H1 (cell line): Measurements from ENCODE around the gene PCBP4. TPM values are rescaled to one million over a fixed set of nuclear protein-coding genes. Genes with fewer than 3 reads are reported as not detected.

Experiments used
- CBX5 ChIP-seq: fragments of 300-800, 300-1000 bp; sonication (generic); IDR thresholded peaks from 2 replicates; pipeline ENCODE4 v1.7.1; 2016; ENCODE audit warnings: antibody characterized with exemption, low read length, low read depth
- CBX8 ChIP-seq: fragments of 300-800, 300-1000 bp; sonication (generic); IDR thresholded peaks from 2 replicates; pipeline ENCODE4 v1.7.1; 2016; ENCODE audit warnings: low read depth, low read length, borderline replicate concordance
- CEBPB ChIP-seq: IDR thresholded peaks from 2 replicates; pipeline ENCODE4 v1.6.1; 2012; ENCODE audit warnings: low read depth, low read length
- CREB1 ChIP-seq: IDR thresholded peaks from 2 replicates; pipeline ENCODE4 v1.6.1; 2012; ENCODE audit warnings: inconsistent platforms
- CTBP2 ChIP-seq: IDR thresholded peaks from 2 replicates; pipeline ENCODE4 v1.7.0; 2011; ENCODE audit warnings: borderline replicate concordance, mild to moderate bottlenecking, moderate library complexity, mixed read lengths, low read length; ENCODE audit not compliant: insufficient read depth, insufficient read length
- EGR1 ChIP-seq: IDR thresholded peaks from 2 replicates; pipeline ENCODE4 v1.6.1; 2011; ENCODE audit warnings: low read depth, low read length, borderline replicate concordance
- FOSL1 ChIP-seq: IDR thresholded peaks from 2 replicates; pipeline ENCODE4 v1.6.1; 2011; ENCODE audit warnings: mild to moderate bottlenecking, low read depth, low read length, moderate library complexity; ENCODE audit not compliant: insufficient read depth
- HDAC2 ChIP-seq, 2 experiments: fragments of 300-600 bp in 1 of 2; sonication (generic) in 1 of 2; IDR thresholded peaks; 2 replicates each; pipeline ENCODE4 v1.6.1; 2011 to 2012; ENCODE audit warnings: low read depth in 2 of 2, low read length in 2 of 2, mild to moderate bottlenecking in 2 of 2, moderate library complexity in 2 of 2, borderline replicate concordance in 1 of 2, inconsistent platforms in 1 of 2
- KDM5A ChIP-seq: fragments of 200-600 bp; IDR thresholded peaks from 2 replicates; pipeline ENCODE4 v1.7.1; 2012; ENCODE audit warnings: mild to moderate bottlenecking, low read length, inconsistent platforms, mixed read lengths
- PHF8 ChIP-seq: fragments of 200-600 bp; sonication (generic); conservative IDR thresholded peaks from 2 replicates; pipeline ENCODE4 v1.7.1; 2012; ENCODE audit warnings: low read depth, mild to moderate bottlenecking, inconsistent platforms, low read length, moderate library complexity
- POU5F1 ChIP-seq: IDR thresholded peaks from 2 replicates; pipeline ENCODE4 v1.6.1; 2011; ENCODE audit warnings: low read depth, mild to moderate bottlenecking, low read length, moderate library complexity
- RBBP5 ChIP-seq: IDR thresholded peaks from 2 replicates; pipeline ENCODE4 v1.7.1; 2012; ENCODE audit warnings: low read depth, mild to moderate bottlenecking, inconsistent platforms, low read length, moderate library complexity, borderline replicate concordance
- SIRT6 ChIP-seq: IDR thresholded peaks from one replicate; pipeline ENCODE4 v1.7.1; 2012; ENCODE audit warnings: low read length, inconsistent platforms
- SP2 ChIP-seq: IDR thresholded peaks from 2 replicates; pipeline ENCODE4 v1.6.1; 2012; ENCODE audit warnings: mild to moderate bottlenecking, low read length, inconsistent platforms
- TAF7 ChIP-seq: optimal IDR thresholded peaks from 2 replicates; pipeline ENCODE3; 2011; ENCODE audit warnings: low read depth, mild to moderate bottlenecking, inconsistent platforms, low read length, moderate library complexity, borderline replicate concordance
- polyA plus RNA-seq, 7 experiments: library from polyadenylated mRNA; depleted of rRNA in 3 of 7; stranded (reverse) in 5 of 7; unstranded in 2 of 7; fragments of >200 nt in 5 of 7; fragments of 200-250 nt in 2 of 7; gene quantifications; 1 replicate in 5 of 7; 2 replicates in 1 of 7; 4 replicates in 1 of 7; pipeline versions ENCODE4 v1.2.1 to v1.2.3, GENCODE V29; 2011 to 2013; ENCODE audit warnings: missing spikeins in 2 of 7, mixed read lengths in 2 of 7
- total RNA-seq: library from RNA; stranded (reverse); fragmentation: NEBNext Ultra II Directional; extraction: Animal tissue kit (Norgen Biotek cat#: 25700); gene quantifications from 2 replicates; pipeline ENCODE4 v1.2.1, GENCODE V29; 2021
- TF ChIP-seq, protein P1 (sequence below): IDR thresholded peaks from 2 replicates; pipeline ENCODE4 v1.6.1; 2011; ENCODE audit warnings: low read length, improper control_type of control experiment
- TF ChIP-seq, protein P2 (sequence below): IDR thresholded peaks from 2 replicates; pipeline ENCODE4 v1.6.1; 2012; ENCODE audit warnings: inconsistent platforms
- TF ChIP-seq, protein P3 (sequence below): IDR thresholded peaks from 2 replicates; pipeline ENCODE4 v1.6.1; 2012; ENCODE audit warnings: low read length, inconsistent platforms

The PCBP4 gene
- total and polyA plus RNA-seq, 2 of the 8 experiments (the other 6 are each of a cell fraction or from before 2014, with no cell fraction given) = 16.4 to 34.1 TPM

DNA sequence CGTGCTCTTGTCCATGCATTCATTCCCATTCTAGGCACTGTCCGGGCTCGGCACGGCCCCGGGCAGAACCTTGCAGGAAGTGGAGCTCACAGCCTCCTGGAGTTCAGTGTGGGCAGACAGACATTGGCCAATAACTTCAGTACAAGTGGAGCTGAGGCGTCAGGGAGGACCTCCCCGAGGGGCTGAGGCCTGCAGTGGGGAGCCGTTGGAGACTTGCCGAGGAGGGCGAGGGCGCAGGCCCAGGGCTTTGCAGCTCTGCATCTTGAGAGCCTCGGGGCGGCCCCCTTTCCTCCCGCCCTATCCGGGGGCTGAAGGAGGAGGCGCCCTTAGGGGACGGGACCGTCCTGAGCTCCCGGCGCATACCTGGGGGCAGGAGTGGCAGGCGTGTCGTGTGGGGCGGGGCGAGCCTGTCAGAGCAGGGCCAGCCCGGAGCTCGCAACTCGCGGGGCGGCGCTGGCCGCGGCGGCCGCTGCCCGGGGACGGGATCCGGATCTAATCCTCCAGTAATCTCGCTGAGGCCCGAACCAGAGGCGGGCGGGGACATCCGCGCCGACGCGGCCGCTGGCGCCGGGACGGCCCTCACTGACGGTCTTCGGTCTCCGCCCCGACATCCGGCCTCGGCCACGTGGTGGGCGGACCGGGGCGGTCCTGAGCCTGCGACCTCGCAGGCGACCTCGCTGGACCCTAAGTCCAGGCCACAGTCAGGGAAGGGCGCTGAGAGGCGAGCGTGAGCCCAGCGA is 15.8 kb upstream of the PCBP4 start, which contains the start of gene ACY1 (continued):
- no peak for TF ChIP-seq KDM5A
- TF ChIP-seq, protein P1, sequence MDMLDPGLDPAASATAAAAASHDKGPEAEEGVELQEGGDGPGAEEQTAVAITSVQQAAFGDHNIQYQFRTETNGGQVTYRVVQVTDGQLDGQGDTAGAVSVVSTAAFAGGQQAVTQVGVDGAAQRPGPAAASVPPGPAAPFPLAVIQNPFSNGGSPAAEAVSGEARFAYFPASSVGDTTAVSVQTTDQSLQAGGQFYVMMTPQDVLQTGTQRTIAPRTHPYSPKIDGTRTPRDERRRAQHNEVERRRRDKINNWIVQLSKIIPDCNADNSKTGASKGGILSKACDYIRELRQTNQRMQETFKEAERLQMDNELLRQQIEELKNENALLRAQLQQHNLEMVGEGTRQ = peak; percentile 75
- no peak for TF ChIP-seq CBX5
- no peak for TF ChIP-seq CEBPB
- TF ChIP-seq, protein P2, sequence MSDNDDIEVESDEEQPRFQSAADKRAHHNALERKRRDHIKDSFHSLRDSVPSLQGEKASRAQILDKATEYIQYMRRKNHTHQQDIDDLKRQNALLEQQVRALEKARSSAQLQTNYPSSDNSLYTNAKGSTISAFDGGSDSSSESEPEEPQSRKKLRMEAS = peak; percentile 99
- no peak for TF ChIP-seq SP2
- TF ChIP-seq, protein P3, sequence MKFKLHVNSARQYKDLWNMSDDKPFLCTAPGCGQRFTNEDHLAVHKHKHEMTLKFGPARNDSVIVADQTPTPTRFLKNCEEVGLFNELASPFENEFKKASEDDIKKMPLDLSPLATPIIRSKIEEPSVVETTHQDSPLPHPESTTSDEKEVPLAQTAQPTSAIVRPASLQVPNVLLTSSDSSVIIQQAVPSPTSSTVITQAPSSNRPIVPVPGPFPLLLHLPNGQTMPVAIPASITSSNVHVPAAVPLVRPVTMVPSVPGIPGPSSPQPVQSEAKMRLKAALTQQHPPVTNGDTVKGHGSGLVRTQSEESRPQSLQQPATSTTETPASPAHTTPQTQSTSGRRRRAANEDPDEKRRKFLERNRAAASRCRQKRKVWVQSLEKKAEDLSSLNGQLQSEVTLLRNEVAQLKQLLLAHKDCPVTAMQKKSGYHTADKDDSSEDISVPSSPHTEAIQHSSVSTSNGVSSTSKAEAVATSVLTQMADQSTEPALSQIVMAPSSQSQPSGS = no peak
- no peak for TF ChIP-seq CBX8
- TF ChIP-seq SIRT6 = no peak
- TF ChIP-seq CREB1 = peak; percentile 85
- TF ChIP-seq RBBP5 = no peak
- peak in 1 of 2 experiments; percentile 64; a peak in 1 of 4 replicates for TF ChIP-seq HDAC2 (IDR thresholded peaks at IDR 0.05; ENCODE audit: borderline replicate concordance in 1 of 2, low read depth in 2 of 2, low read length in 2 of 2)
- peak; percentile 10 for TF ChIP-seq CTBP2
- TF ChIP-seq EGR1 = no peak
- TF ChIP-seq POU5F1 = no peak
- no peak for TF ChIP-seq FOSL1
- peak; percentile 58 for TF ChIP-seq PHF8
- peak; percentile 58 for TF ChIP-seq TAF7
- TF ChIP-seq, all 59 proteins: peak for 17
